Stimulated activated CD8-positive, alpha-beta memory T cell treated with anti-CD3 and anti-CD28 coated beads, Interleukin-15, amount 100 ng/mL, for 48 hours (primary cell): ENCODE data around the gene TMEFF2.

Source experiments
- DNase-seq, 2 donors: peaks; one replicate each; pipeline ENCODE4 v3.0.0-alpha.2; 2020; ENCODE audit warnings: low read depth in 2 of 2

The TMEFF2 gene, protein sequence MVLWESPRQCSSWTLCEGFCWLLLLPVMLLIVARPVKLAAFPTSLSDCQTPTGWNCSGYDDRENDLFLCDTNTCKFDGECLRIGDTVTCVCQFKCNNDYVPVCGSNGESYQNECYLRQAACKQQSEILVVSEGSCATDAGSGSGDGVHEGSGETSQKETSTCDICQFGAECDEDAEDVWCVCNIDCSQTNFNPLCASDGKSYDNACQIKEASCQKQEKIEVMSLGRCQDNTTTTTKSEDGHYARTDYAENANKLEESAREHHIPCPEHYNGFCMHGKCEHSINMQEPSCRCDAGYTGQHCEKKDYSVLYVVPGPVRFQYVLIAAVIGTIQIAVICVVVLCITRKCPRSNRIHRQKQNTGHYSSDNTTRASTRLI

DNA sequence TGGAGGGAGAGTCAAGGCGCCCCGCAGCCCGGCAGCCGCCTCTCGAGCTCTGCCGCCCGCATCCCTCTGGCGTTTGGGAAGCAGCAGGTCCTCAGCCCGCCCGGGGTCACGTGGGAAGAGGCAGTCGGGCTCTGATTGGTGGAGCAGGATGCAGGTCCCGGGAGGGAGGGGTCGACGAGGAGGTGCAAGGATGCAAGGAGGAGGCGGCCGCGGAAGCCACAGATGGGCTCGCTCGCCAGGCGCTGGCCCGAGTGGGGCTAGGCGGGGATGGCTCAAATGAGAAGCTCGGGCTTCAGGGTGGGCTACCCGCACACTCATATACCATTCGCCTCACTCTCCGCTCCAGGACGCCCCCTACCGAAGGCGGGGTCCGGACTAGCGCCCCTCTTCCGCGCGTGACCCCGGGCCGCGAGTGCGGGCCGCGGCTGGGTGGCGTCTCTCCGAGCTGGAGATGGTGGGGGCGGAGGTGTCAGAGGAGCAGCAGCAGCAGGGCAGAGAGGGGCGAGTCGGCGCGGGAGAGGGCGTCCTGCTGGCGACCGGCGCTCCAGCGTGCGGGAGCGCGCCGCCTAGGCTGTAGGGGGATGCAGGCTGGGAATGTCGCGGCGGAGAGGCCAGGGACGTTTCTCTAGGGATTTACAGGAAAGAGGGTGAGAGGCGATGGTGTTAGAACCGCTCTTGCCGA lies at the start of gene TMEFF2:
TMEFF2 (minus strand) TSS at position 68 of the 682 bp plus-strand sequence. CDS start 409 bp downstream, outside the sequence.
- DNase-seq = peak in 1 of 2 donors; percentile 50

DNA sequence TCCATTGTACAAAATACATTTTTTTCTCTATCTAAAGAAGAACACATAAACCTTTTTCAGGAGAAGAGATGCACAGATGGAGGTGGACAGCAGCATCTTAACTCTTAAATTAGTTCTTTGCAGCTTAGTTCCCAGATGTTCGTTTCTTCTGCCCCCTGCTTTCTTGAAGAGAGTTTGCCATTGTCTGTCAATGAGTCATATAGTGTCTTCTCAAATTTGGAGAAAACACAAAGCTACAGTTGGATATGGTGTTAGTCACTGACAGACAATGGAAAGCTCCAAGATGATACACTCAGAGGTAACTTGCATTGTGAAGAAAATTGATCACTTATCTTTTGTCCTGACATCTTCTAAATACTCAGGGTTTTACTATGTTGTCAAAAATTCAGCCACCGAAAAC lies 48.8 kb upstream of the TMEFF2 start:
- no peak for DNase-seq

DNA sequence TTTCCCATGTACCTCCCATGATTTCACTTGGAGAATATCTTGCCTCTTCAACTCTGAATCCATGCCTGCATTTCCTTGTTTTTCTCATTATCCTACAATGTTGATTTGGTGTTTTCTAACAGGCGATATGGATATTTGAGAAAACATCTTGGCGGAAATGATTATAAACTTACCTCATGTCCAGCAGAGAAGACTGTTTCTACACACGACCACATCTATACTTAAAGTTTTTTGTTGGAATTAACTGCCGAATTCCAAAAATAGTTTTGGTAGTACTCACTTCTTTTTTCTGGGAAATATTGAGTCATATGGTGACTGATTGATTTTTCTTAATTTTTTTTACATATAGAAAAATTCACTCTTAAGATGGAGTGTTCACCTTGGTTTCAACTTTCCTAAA lies 41.4 kb upstream of the TMEFF2 start:
- DNase-seq = no peak

DNA sequence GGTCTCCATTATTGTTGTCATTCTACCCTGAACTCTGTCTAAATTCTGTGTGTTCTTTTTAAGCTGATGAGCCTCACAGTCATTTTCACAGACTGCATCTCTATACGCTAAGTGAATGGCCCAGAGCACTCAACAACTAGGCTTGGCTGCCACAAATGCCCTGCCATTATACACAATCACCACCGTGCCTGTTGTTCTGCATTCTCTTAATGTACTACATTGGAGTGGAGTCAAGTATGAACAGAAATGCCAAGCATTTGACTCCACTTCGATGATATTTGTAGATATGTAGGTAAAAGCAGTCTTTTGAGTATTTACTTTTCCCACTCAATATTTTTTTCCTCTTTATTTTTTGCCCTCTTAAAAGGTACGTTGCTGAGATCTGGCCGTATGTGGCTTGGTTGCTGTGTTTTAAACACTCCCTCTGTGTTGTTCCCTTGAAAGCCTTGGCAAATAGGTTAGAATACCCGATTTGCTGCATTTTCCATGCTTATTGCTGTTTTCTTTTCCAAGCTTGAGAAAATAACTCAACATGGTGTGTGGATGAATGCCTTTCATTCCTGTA lies 36.2 kb upstream of the TMEFF2 start:
- DNase-seq = no peak

DNA sequence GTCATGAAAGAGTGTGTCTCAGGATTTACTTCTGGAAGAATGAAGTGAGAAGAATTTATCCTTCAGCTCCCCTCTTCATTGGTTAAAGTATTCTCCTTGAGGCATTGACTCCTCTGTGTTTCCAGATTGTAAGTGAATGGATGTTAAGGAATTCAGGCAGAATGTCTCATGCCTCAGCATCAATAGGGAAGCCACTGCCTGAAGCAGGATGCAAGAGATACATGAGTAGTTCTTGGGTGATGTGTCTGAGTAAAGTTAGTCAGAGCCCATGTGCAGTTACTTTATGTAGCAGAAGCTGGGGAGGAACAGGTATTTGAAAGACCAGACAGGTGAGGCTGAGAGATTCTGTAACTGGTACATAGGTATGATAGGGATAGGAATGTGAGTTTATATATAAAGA lies 34.0 kb upstream of the TMEFF2 start:
- no peak for DNase-seq

DNA sequence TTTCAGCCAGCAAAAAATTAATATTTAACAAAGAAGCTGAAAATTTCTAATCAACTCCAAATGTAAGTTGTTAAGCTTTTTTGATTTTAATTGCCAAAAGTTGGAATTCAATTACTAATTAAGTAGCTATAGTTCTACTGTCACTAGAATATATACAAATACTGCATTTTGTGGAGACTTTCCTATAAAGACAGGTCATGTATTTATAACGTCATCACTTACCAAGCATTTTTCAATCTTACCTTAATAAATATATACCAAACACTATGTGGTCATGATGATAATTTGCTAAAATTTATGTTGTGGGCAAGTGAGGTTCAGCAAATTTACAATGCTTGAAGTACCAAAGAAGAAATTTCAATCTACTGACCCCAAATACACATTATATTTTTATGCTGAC lies 24.2 kb upstream of the TMEFF2 start:
- DNase-seq = no peak

DNA sequence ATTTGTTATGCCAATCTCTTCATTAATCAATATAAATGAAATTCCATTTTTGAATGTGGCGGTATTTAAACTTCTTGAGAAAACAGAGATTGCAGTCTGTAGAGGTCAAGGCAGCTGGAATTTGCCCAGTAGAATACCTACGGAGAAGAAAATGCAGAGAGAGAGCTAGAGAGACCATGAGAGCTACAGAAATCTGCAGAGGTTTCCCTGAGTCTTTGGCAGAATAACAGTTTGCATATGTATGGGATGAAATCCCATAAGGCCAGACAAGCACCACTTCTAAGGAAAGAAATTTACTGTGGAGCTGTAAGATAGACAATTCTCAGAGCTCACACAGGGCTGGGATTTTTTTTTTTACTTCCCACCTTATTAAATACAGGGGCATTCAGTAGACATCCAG lies 23.6 kb upstream of the TMEFF2 start:
- DNase-seq = no peak

DNA sequence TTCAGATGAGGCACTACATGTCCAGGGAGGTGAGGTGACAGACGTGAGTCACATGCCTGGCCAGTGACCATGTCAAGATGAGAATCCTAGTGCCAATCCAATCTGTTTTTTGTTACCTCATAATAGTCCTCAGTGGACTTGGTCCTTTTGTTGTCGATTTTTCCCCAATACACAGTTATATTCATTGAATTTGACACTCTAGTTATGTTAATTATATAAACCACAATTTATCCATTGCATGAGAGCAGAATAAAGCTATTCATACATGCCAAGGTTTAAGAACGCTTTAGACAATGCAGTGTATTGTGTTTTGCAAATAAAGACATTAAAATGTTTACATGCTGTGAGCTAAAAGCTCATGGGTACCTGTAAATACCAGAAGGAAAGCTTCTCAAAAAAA lies 21.6 kb upstream of the TMEFF2 start:
- no peak for DNase-seq

DNA sequence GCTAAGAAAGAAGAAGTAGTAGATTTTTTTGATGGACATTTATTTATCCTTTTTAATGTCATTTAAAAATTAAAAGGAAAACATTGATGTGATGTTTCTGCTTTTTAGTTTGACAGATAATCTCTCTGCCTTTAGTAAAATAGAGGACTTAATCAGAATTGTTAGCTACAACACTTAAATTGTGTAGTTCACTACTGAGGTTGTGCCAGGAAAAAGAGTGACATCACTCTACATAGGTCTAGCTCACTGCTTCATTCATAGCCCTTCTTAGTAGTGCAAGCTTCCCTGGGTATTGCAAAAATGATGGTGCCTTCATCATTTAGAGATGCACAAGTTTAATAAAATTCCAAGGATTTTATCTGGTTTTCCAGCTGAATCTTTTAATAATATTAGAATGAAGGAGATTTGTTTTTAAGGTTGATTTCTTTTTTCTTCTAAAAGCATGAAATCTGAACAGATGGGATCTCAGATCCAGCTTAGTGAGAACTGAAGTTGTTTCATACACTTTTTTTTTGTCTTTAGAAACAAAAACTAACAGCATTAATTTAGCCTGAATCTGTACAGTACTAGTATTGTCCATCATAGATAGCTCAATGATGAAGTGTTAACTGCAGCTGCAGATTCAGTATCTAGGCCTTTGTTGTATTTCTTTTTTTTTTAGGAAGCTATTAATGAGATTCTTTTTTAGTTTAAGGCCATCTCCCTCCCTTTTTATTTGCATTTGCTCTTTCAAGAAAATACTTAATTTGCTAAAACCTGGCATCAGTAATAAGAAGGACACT lies 20.6 kb upstream of the TMEFF2 start:
- DNase-seq = no peak

DNA sequence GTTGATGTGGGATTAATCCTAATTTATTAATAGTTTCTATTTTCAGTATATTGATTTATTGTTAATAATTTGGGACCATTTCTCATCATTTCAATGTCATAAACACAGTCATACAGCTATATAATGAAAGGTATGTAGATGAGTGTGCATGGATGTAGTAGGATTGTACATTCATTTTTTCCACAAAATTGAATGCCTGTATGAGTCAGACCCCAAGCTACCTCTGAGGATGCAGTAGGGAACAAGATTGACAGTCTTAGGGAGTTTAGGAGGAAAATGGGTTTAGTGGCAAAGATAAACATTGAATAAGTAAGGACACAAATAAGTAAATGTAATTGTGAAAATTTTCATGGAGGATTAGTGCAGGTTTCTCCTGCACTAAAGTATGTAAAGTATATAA lies 14.1 kb upstream of the TMEFF2 start:
- DNase-seq = no peak

DNA sequence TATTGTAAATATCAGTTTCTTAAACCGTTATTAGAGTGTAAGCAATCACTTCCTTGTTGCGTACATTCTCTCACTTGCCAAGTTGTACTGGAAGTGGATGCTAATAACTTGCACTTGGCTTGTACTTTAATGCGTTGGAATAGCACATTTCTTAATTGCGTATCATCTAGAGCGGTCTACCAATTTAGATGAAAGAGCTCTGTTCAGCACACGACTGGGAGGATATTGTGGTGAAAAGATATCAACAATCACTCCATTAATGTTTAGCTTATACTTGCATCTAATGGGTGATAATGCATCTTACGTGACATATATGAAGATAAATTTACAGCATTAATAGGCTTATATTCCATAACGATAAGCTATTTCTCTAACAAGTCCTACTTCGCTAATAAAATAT lies 11.7 kb upstream of the TMEFF2 start:
- no peak for DNase-seq

DNA sequence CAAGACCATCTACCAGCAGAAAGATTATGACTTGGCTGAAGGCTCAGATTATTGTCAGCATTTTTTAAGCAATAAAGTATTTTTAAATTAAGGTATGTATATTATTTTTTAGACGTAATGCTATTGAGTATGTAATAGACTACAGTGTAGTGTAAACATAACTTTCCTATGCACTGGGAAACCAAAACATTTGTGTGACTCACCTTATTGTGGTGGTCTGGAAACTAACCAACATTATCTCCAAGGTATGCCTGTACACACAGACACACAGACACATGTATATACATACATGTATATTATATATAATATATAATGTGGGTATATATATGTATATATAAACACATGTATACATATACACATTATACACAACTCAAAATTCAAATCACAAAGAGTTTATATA lies 9.1 kb upstream of the TMEFF2 start:
- DNase-seq = no peak

DNA sequence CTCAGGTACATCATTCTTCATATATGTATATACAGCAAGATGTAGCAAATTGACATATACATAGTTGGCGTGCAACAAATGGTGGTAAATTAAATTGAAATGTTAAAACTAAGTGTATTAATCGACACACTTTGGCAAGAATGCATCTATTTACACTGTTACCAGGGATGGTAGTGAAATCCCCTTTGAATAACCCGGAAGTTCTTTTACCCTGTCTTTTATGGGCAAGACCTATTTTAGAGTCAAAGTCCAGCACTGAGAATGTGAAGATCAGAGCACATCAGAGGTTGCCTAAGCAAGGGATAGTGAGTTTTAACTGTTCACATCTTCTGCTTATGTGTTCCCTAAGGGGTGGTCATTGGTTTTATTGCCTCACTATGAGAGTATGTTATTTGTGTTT lies 7.6 kb upstream of the TMEFF2 start:
- no peak for DNase-seq

DNA sequence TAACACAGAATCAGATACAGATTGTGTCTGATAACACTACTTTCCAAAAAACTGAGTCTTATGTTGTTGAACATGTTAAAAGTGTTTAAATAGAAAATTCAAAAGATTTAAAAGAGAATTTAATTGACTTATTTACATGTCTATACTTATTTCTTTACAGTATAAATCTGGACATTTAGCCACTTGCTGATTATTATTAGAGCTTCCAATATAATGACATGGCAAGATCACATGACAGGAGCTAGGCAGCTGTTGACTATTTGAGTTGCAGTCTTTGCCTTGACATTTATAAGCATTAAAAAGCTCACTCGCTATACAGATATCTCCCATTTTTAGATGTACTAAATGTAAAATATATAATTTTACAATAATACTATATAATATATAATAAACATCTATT lies 6.4 kb upstream of the TMEFF2 start:
- DNase-seq = no peak

DNA sequence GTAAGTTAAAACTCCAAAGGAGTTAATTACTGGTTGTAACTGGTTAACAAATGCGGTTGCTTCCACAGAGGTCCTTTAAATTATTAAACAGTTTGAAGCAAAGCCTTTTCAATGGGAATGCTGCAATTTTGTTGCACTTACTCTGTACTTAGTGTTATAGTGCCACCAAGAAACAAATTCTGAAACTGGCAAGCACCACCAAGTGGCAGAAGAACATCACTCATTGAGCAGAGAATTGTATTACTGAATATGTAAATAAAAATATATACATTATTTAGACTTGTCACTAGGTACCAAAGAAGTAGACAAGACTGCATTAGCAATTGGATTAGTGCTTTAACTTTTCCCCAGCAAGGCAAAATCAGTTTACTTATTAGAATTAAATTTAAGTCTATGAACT lies 2.6 kb upstream of the TMEFF2 start:
- no peak for DNase-seq

DNA sequence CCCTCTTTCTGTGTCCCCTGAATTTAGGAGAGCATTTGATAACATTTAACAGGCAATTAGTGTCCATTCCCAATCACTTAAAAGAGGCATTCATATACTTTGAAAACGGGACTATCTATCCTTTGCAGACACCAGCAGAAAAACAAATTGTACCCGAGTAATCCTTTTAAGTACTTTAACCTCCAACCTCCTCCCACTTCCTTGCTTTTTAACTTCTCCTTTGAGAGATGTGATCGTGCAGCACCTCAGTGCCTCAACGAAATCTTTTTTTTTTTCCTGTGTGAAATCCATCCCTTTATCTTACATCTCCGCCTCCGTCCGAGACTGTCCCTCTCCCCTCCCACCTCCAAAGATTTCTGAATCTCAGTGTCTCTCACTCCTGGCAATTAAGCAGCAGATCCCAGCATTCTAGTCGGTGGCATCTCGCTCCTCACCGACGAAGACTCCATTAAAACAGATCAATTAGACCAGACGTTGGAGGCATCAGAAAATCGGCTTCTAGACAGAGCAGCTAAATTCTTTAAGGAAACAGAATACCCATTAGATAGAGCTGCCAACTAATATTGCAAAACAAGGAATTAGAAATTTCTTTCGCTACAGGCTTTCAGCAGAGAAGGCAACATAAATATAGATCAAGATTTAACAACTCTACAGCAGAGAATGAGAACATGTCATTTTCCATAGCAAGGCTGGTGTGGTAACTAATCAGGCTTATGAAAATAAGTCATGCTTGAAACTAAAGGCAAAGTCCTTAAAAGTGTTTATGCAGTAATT lies 1.9 kb upstream of the TMEFF2 start:
- no peak for DNase-seq

DNA sequence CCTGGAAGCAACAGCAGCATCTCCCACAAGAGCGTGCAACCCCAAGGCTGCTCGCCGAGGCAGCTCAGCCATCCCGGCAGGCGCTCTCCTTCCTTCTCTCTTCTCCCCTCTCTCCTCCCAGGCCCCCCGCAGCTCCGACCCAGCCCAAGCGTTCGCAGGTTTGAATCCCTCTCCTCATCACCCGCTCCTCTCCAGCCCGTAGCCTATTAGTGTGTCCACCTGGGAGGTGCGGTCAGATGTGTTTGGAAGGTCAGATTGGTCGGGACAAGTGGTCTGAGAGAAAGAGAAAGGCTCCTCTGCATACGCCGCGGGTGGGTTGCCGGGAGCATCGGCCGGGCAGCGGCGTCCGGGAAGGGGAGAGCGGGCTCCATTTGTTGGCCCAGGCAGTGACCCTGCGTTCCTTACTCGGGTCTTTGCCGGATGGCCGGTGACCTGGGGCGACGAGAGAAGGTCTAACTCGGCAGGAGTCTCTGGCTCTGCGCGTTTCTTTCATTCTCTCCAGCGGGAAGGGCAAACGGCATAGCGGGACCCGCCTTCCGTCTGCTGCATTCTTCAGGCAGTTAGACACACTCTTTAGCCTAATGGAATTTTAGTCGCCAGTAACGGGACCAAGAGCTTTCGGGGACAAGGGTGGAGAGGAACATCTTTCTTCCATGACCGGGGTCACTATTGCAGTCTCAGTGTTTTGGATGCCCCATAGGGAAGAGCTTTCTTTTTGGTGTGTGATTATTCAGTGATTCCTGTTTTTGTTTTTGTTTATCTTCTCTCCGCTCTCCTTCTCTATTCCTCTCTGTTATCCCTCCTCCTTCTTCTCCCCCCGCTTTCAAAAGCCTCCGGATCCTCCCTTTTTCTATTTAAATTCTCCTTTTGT lies 1.1 kb upstream of the TMEFF2 start:
- no peak for DNase-seq

DNA sequence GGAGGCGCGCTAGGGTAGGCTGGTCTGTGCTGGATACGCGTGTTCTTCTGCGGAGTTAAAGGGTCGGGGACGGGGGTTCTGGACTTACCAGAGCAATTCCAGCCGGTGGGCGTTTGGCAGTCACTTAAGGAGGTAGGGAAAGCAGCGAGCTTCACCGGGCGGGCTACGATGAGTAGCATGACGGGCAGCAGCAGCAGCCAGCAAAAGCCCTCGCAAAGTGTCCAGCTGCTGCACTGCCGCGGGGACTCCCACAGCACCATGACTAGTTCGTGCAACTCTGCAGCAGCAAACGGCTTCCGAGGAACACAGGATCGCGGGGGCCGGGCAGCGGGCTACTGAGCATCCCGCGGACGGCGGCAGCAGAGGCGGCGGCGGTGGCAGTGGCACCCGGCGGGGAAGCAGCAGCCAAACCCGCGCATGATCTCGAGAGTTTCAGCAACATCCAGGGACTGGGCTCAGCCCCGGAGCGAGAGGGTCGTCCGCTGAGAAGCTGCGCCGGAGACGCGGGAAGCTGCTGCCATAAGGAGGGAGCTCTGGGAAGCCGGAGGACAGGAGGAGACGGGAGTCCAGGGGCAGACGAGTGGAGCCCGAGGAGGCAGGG lies 368 bp downstream of the TMEFF2 start:
- DNase-seq = no peak

DNA sequence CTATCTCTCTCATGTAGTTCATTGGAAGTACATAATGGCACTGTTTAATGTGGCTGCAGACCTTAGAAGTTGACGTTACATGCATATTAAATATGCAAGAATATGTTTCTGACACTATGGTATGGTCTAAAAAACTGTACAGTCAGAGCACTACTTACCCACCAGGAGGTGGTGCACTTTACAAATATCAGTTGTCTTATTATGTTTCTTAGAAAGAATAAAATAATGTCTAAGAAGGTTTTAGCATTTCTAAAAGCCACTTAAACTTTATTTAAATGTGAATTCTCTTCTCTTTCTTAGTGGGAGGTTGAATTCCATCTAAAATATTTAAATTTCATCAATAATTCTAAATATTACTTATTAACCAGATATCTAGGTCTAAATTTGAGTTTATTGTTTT lies 4.3 kb downstream of the TMEFF2 start:
- no peak for DNase-seq

DNA sequence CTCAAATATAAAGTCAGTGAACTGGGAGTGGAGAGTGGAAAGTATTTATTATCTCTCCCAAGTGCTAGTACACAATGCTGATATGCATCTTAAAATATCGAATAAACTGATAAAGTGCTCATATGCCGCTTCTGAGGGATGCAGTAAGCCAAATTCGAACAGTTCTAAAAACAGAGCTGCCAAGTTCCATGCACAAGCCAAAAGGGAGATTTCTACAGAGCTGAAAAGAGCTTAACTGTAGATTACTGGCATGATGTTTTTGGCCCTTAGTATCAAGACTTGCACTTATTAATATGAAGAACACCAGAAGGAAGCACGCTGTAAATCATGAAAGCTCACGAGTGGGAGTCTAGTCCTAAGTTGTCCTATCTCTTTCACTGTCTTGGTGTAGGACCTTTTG lies 7.9 kb downstream of the TMEFF2 start:
- DNase-seq = no peak
